ENCODE data around the gene PCDHGB3. TPM values are rescaled to one million over a fixed set of nuclear protein-coding genes. Genes with fewer than 3 reads are reported as not detected.
"Not testable (repeated sequence)": the region's sequence is repeated elsewhere in the genome, so short reads cannot be mapped to it uniquely, and the experiment has no call there.

PCDHGB3 gene
- total and polyA plus RNA-seq, 5 donors: 1.7 to 5.5 (median 4.8) TPM

- H3K9me3 ChIP-seq (ENCODE audit: control insufficient read depth, low read length): peaks cover 14% of the 10 kb centered on the region
- H3K27me3 ChIP-seq (ENCODE audit: control insufficient read depth, insufficient read depth); H3K4me1 ChIP-seq (ENCODE audit: control insufficient read depth, insufficient read depth, low read length); H3K27ac ChIP-seq (ENCODE audit: low read length); intact Hi-C loops (cut with DNase I): not testable (repeated sequence)
- 8% methylated on average over 24 of the region's 43 CpGs for WGBS
- peak; percentile 86 to 91 for ATAC-seq
- H3K4me3 ChIP-seq (ENCODE audit: low read length): peak within 1 kb of the TSS; percentile 23
- DNase-seq: peak in 2 of 3 donors; percentile 76 to 80
Measured at GRCh38 chr5:141397756-141398551, 27.9 kb downstream of the PCDHGB3 start, which contains the start of gene PCDHGB5. TSS of gene PCDHGB5 (plus strand) at chr5:141397947. CDS start at chr5:141398128, 181 bp downstream.

- Histone ChIP-seq H3K4me1 (ENCODE audit: control insufficient read depth, insufficient read depth, low read length) (no peaks in the 10 kb centered on the region), H3K27ac (ENCODE audit: low read length) (no peak overlapping the region), H3K27me3 (ENCODE audit: control insufficient read depth, insufficient read depth) (no peaks in the 10 kb centered on the region), H3K9me3 (ENCODE audit: control insufficient read depth, low read length) (peaks cover 13% of the 10 kb centered on the region), H3K4me3 (ENCODE audit: low read length) (no peak overlapping the region)
- DNase-seq: no peak
- intact Hi-C loops (cut with DNase I): no loop called here
- ATAC-seq: no peak
- WGBS: 23% methylated on average over 15 of the region's 15 CpGs
Measured at GRCh38 chr5:141398608-141399007, 28.6 kb downstream of the PCDHGB3 start.

- DNase-seq: no peak
- Histone ChIP-seq H3K9me3 (ENCODE audit: control insufficient read depth, low read length) (peaks cover 14% of the 10 kb centered on the region), H3K27ac (ENCODE audit: low read length) (no peak overlapping the region), H3K4me1 (ENCODE audit: control insufficient read depth, insufficient read depth, low read length) (no peaks in the 10 kb centered on the region), H3K27me3 (ENCODE audit: control insufficient read depth, insufficient read depth) (no peaks in the 10 kb centered on the region), H3K4me3 (ENCODE audit: low read length) (no peak overlapping the region)
- WGBS: 22% methylated on average over 61 of the region's 61 CpGs
- intact Hi-C loops (cut with DNase I): loop anchor here in 1 of 4 donors (10.0 kb wide), 1 partner anchor 165 kb away; no protein-coding TSS in a partner anchor
- ATAC-seq: peak in 1 of 2 donors; percentile 19
Measured at GRCh38 chr5:141399555-141400258, 29.7 kb downstream of the PCDHGB3 start.

- H3K4me1 ChIP-seq (ENCODE audit: control insufficient read depth, insufficient read depth, low read length): no peaks in the 10 kb centered on the region
- WGBS: 19% methylated on average over 27 of the region's 27 CpGs
- H3K27me3 ChIP-seq (ENCODE audit: control insufficient read depth, insufficient read depth): no peaks in the 10 kb centered on the region
- peak within 1 kb of the TSS; percentile 40 for H3K4me3 ChIP-seq (ENCODE audit: low read length)
- no peak for ATAC-seq
- DNase-seq: no peak
- intact Hi-C loops (cut with DNase I): loop anchor here in 1 of 4 donors (10.0 kb wide), 1 partner anchor 168 kb away; no protein-coding TSS in a partner anchor
- peaks cover 15% of the 10 kb centered on the region for H3K9me3 ChIP-seq (ENCODE audit: control insufficient read depth, low read length)
- H3K27ac ChIP-seq (ENCODE audit: low read length): no peak within 1 kb of the TSS
Measured at GRCh38 chr5:141402553-141403243, 32.7 kb downstream of the PCDHGB3 start, which contains the start of gene PCDHGA9. TSS of gene PCDHGA9 (plus strand) at chr5:141402778. CDS start at chr5:141402953, 175 bp downstream.

- no peak for DNase-seq
- H3K4me1 ChIP-seq (ENCODE audit: control insufficient read depth, insufficient read depth, low read length): no peaks in the 10 kb centered on the region
- H3K9me3 ChIP-seq (ENCODE audit: control insufficient read depth, low read length): peaks cover 15% of the 10 kb centered on the region
- WGBS: 27% methylated on average over 22 of the region's 22 CpGs
- H3K27ac ChIP-seq (ENCODE audit: low read length): no peak overlapping the region
- H3K27me3 ChIP-seq (ENCODE audit: control insufficient read depth, insufficient read depth): no peaks in the 10 kb centered on the region
- H3K4me3 ChIP-seq (ENCODE audit: low read length): peak overlapping the region; percentile 40
- no peak for ATAC-seq
- intact Hi-C loops (cut with DNase I): loop anchor here in 1 of 4 donors (10.0 kb wide), 1 partner anchor 169 kb away; no protein-coding TSS in a partner anchor
Measured at GRCh38 chr5:141403387-141403786, 33.3 kb downstream of the PCDHGB3 start.

GRCh38 chr5:141407790-141408505, 37.9 kb downstream of the PCDHGB3 start, which contains the start of gene PCDHGB6:
TSS of gene PCDHGB6 (plus strand) at chr5:141408021. CDS start at chr5:141408203, 182 bp downstream.
- 10% methylated on average over 50 of the region's 51 CpGs for WGBS
- peak within 1 kb of the TSS; percentile 56 for H3K4me3 ChIP-seq (ENCODE audit: low read length)
- H3K27me3 ChIP-seq (ENCODE audit: control insufficient read depth, insufficient read depth); H3K27ac ChIP-seq (ENCODE audit: low read length); H3K4me1 ChIP-seq (ENCODE audit: control insufficient read depth, insufficient read depth, low read length); H3K9me3 ChIP-seq (ENCODE audit: control insufficient read depth, low read length): not testable (repeated sequence)
- DNase-seq (peak; percentile 44 to 82 (median 76)), ATAC-seq (peak; percentile 84 to 89)
- intact Hi-C loops (cut with DNase I): loop anchor here in 1 of 4 donors (5.0 to 10.0 kb wide), 2 partner anchors 154 to 173 kb away; no protein-coding TSS in a partner anchor

GRCh38 chr5:141409598-141410306, 39.7 kb downstream of the PCDHGB3 start:
- no peaks in the 10 kb centered on the region for H3K4me1 ChIP-seq (ENCODE audit: control insufficient read depth, insufficient read depth, low read length)
- H3K27me3 ChIP-seq (ENCODE audit: control insufficient read depth, insufficient read depth): no peaks in the 10 kb centered on the region
- H3K27ac ChIP-seq (ENCODE audit: low read length): no peak overlapping the region
- no peak for ATAC-seq
- WGBS: 24% methylated on average over 64 of the region's 64 CpGs
- DNase-seq: no peak
- peaks cover 5% of the 10 kb centered on the region for H3K9me3 ChIP-seq (ENCODE audit: control insufficient read depth, low read length)
- no peak overlapping the region for H3K4me3 ChIP-seq (ENCODE audit: low read length)
- intact Hi-C loops (cut with DNase I): loop anchor here in 1 of 4 donors (5.0 to 10.0 kb wide), 3 partner anchors 115 to 175 kb away; no protein-coding TSS in a partner anchor

GRCh38 chr5:141411575-141411974, 41.5 kb downstream of the PCDHGB3 start:
- H3K4me1 ChIP-seq (ENCODE audit: control insufficient read depth, insufficient read depth, low read length): no peaks in the 10 kb centered on the region
- WGBS: 65% methylated on average over 3 of the region's 3 CpGs
- intact Hi-C loops (cut with DNase I): loop anchor here in 1 of 4 donors (10.0 kb wide), 1 partner anchor 113 kb away; no protein-coding TSS in a partner anchor
- no peak for ATAC-seq
- H3K9me3 ChIP-seq (ENCODE audit: control insufficient read depth, low read length): peaks cover 3% of the 10 kb centered on the region
- H3K27ac ChIP-seq (ENCODE audit: low read length): no peak overlapping the region
- DNase-seq: no peak
- no peaks in the 10 kb centered on the region for H3K27me3 ChIP-seq (ENCODE audit: control insufficient read depth, insufficient read depth)
- no peak overlapping the region for H3K4me3 ChIP-seq (ENCODE audit: low read length)

GRCh38 chr5:141412854-141413539, 43.0 kb downstream of the PCDHGB3 start, which contains the start of gene PCDHGA10:
TSS of gene PCDHGA10 (plus strand) at chr5:141412987. CDS start at chr5:141413176, 189 bp downstream.
- H3K27me3 ChIP-seq (ENCODE audit: control insufficient read depth, insufficient read depth): no peaks in the 10 kb centered on the region
- peak within 1 kb of the TSS; percentile 32 for H3K4me3 ChIP-seq (ENCODE audit: low read length)
- ATAC-seq: peak in 1 of 2 donors; percentile 50
- no peaks in the 10 kb centered on the region for H3K4me1 ChIP-seq (ENCODE audit: control insufficient read depth, insufficient read depth, low read length)
- no peak within 1 kb of the TSS for H3K27ac ChIP-seq (ENCODE audit: low read length)
- peaks cover 3% of the 10 kb centered on the region for H3K9me3 ChIP-seq (ENCODE audit: control insufficient read depth, low read length)
- intact Hi-C loops (cut with DNase I): loop anchor here in 1 of 4 donors (10.0 kb wide), 1 partner anchor 112 kb away; no protein-coding TSS in a partner anchor
- WGBS: 24% methylated on average over 31 of the region's 31 CpGs
- DNase-seq: no peak

Data from right cardiac atrium (tissue), 5 donors.